HS-5 (cell line): Measurements from ENCODE around the gene NRF1.
"Not testable (repeated sequence)": the region's sequence is repeated elsewhere in the genome, so short reads cannot be mapped to it uniquely, and the experiment has no call there.

Experiments
- DNase-seq: peaks from one replicate; pipeline ENCODE4 v3.0.0-alpha.2; 2012; ENCODE audit warnings: low read depth

Gene NRF1

DNA sequence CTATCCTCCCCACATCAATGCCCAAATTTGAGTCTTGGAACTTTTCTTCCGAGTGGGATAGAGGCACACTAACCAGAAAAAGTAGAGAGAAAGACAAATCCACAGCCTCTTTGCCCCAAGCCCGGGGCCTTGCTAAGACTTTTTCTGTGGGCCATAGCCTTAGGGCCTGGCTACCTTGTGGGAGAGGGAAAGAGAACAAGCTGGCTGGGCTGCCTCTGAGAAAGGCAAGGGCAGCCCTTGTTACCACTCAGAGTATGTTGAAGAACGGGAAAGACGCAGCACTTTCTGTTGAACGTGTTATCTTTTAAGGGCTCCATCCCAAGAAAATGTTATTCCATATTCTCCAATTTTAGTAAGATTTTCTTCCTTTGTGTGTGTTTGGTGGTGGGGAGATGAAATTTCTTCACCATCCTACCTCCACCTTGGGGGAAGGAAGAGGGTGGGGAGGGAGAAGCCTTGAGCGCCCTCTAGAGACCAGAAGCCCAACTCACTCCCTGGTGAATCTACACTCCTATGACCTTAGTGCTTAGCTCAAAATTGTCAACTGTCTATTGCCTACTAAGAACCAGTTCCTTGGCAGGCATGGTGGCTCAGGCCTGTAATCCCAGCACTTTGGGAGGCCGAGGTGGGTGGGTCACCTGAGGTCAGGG lies 3.9 kb upstream of the NRF1 start:
- DNase-seq = no peak

DNA sequence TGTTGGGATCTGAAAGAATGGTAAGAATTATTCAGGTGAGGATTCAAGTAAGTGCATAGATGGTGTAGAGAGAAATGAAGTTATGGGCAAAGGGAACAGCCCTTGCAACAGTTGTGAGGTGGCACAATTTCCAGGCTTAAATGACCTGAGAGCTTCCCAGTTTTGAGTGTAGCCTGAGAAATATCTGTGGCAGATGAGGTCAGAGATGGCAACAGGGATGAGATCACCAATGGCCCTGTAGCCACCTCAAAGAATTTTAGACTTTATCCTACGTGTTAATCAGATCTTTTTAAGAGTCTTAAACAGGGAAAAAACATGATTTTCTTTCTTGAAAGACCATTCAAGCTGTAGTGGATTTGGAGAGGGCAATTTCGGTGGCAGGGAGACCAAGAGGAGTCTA lies 1.9 kb upstream of the NRF1 start:
- no peak for DNase-seq

DNA sequence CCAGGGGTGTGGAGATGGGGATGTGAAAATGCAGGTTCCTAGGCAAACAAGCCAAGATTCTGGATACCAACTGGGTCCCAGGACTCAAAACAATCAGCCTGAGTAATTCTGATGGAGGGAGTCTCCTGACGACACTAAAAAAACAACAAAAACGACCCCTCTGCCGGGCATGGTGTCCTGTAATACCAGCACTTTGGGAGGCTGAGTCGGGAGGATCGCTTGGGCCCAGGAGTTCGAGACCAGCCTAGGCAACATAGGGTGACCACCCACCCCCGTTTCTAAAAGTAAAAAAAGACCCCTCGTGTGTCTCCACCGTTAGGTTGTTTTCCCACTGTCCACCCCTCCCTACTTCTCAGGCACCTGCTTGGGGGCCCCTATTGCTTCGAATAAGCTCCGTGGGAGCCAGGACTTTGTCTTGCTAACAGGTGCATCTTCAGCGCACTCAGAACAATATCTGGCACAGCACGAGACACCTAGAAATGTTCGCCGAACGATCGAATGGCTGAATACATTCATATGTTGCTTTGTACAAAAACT lies 743 bp upstream of the NRF1 start:
- no peak for DNase-seq

DNA sequence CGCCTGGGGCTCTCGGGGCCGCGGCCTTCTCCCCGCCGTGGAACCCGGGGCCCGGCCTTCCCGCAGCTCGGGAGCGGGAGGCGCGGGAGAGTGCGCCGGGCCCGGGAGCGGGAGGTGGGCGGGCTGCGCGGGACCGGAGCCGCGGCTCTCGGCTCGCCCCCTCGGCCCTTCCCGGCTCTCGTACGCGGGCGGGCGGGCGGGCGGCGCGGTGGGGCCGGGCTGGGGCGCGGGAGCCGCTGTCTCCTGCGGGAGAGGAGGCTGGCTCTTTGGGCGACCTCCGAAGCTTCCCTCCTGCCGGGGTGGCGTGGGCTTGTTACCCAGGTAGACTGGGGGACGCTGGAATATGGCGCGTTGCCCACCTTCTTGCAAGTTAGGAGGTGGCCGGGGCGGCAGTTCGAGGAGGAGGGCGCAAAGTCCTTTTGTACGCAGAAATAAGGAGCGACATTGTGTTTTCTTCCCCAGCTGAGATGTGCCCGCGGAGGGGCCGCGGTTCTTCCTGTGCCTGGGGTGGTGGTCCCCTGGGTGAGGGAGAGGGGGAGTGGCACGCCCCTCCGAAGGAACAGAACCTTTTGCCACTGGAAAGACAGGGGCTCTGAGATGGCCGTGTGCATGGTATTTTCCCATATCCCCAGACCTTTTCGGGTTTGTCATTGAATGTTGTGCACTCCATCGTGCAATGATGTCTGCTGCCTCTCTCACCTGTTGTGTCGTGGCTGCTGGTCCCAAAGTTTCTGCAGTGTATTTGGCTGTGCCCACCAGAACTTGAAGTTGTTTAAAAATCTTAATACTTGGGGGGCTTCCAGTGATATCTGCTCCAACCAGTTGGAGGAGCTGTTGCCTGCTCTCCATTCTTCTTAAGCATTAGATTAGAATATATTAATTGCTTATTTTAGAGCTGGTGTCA lies 844 bp downstream of the NRF1 start:
- DNase-seq = no peak

DNA sequence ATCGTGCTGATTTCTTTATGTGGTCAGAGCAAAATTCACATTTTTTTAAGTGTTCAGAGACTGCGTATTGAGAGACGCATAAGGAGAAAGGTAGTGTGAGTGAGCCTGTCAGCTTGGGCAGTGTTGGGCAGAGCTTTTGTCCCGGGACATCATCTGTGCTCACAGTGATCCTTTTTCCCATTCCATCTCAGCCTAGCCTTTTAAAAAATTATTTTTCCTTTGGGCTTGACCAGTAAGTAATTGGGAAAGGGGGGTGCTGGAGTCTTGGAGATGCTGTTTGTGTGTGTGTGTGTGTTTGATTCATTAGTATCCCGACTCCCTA lies 1.5 kb downstream of the NRF1 start:
- no peak for DNase-seq

DNA sequence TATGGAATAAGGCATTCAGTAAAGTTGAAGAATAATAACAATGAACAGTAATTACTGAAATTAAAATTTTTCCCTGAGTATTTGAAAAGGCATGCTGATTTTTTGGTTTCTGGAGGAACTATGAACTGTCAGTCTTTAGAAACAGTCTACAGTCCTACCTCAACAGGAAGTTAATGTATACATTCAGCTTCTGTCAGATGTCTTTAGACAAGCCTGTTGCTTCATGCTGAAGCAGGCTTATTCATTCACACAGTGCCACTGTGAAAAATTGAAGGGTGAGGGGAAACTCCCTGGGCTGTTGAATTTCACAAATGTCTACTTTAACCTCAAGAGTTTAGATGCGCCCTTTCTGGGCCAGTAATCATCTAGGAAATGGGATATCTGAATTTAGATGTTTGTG lies 3.5 kb downstream of the NRF1 start:
- DNase-seq = no peak

DNA sequence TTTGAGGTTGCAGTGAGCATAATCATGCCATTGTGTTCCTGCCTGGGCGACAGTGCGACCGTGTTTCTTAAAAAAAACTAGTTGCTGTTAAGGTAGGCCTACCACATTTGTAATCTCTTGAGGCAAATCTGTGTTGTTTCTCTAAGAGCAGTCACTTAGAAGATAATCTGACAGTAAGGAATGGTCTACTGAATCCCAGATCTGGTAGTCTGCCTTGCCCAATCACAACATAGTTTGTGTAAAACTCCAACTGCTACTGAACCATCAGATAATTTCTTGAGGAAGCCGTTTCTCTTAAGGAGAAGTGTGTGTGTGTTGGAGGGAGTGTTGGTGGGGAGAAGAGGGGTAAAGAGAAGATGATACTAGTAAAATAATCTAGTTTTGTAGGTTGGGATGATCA lies 5.0 kb downstream of the NRF1 start:
- DNase-seq = no peak

DNA sequence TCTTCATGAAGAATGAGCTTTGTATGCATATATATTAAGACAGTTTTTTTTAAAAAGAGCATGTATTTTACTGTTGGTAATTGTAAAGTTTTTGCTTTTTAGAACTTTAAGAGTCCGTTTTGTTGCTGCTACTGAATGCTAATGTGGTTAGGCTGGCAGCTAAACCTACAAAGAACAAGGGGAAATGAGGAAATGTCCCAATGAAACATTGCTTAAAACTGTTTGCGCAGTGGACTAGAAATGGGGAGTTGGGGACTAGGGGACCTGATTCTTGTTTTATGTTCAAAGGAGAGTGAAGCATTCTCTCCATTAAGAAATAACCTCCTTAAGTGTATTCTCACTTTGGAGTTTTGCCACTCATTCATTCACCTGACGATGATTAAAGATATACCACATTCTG lies 5.7 kb downstream of the NRF1 start:
- DNase-seq = no peak

DNA sequence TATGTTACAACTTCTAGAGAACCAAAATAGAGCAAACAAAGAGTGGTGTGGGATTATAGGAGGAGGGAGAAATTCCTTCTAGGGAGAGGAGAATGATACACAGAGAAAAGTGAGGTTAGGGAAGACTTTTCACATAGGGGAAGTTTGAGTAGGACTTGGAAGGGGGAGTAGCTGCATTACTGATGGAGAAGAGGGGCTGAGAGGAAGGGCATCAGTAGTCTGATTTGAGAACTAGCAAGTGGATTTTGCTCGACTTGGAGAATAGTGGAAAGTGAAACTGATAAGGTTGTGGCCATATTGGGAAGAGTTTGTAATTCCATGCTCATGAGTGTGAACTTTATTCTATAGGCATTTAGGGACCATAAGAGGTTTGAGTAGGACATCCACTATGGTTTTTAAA lies 6.1 kb downstream of the NRF1 start:
- no peak for DNase-seq

DNA sequence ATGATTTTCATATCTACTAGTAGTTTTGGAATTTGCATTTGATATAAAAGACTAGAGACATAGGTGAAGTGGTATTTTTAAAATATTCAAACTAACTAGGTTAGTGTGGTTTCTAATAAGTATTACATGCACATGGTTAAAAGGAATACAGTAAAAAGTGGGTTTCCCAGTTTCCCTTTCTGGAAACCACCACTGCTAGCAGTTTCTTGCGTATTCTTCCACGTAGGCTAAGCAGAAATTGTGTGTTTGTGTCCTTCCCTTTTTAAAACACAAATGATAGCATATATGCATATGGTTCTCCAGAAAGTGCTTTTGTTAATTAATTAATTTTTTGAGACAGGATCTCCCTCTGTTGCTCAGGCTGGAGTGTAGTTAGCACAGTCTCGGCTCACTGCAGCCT lies 15.4 kb downstream of the NRF1 start:
- DNase-seq = no peak

DNA sequence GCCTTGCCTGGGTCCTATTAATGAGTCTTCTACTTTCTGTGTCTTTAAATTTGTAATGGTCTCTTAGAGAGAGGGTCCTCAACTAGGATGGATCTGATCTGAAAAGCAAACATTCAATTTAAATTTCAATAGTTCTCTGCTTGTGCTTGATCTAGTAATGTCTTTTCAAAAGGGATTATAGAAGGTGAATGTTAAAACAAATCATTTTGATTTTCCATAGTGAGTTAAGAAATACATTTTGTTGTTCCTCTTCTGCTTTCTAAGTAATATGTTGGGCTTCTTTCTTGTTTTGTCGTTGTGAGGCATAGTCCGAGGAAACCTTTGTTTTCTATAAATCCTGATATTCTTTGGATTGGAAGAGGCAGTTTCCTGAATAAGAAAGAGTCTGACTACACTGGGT lies 18.8 kb downstream of the NRF1 start:
- no peak for DNase-seq

DNA sequence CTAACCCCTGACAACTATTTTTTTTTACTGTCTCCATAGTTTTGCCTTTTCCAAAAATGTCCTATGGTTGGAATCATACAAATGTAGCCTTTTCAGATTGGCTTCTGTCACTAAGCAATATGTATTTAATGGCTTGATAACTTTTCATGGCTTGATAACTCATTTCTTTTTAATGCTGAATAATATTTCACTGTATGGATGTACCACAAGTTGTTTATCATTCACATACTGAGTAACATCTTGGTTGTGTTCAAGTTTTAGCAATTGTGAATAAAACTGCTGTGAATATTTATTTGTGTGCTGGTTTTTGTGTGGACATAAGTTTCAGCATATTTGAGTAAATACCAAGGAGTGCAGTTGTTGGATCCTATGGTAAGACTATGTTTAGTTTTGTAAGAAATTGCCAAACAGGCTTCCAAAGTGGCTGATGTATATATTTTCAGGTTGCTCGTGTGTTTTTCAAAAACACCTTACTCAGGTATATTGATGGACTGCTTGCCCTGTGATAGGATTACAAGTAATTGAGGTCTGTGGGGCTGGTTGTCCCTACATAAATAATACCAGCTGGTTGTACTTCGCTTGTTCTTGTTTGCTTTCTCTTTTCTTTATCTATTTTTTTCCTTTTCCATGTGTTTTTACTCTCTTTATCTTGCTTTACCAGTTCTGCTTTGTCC lies 23.0 kb downstream of the NRF1 start:
- no peak for DNase-seq

DNA sequence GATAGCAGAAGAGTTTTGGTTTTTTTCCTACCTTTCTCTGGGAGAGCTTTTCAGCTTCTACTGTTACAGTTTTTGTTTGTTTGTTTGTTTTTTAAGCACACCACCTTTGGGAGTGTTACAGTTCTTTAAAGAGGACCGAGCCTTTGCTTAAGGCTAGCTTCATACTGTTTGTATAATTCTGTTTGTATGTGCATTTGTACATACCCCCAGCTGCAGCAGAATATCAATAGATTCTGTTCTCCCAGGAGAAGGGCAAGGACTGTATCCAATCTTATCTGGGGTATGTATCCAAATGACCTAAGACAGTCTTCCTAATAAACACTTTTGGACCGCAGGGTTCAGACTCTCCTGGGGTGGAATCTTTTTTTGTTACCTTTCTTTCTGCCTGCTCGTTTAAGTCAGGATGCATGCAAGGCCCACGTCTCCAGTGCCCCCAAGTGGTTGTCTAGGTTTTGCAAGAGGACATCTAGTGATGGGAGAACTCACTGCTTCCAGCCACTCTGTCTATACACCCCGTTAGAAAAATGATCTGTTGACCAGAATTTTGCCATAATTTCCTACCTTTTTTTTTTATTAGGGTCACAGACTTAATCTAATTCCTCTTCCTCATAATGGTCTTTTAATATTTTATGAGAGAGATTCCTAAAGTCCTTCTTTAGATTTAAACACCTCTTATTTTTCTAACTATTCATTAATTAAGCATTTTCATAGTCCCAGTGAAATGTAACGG lies 23.9 kb downstream of the NRF1 start:
- DNase-seq = no peak

DNA sequence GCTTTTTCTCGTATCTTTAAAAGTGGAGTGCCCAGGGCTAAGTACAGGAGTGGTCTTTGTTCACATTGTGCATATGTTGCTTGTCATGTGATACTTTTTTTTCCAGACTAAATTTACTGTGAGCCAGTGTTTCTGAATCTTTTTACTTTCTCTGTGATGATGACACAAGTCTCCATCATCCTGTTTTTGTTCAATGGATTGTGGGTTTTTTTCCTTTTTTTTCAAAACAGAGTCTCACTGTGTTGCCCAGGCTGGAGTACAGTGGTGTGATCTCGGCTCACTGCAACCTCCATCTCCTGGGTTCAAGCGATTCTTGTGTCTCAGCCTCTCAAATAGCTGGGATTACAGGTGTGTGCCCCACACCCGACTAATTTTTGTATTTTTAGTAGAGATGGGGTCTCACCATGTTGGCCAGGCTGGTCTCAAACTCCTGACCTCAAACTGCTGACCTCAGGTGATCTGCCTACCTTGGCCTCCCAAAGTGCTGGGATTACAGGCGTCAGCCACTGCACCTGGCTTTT lies 24.6 kb downstream of the NRF1 start:
- DNase-seq = not testable (repeated sequence)

DNA sequence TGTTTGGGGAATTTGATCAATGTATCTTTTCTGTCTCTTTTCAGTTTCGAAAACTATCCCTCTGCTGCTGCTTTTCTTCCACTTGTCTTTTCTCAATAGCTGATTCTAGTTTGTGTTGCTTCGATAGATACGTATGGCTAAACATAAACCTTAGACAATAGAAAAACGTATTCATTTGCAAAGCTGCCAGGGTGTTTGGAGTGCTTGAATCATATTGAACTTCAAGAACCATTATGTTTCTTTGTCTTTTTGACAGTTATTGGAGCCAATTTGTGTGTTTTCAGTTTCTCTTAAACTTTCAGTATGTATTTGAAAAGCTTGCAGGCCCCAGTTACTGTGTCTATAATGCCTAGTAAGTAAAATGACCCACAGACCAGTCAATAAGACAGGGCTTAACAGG lies 25.1 kb downstream of the NRF1 start:
- no peak for DNase-seq

DNA sequence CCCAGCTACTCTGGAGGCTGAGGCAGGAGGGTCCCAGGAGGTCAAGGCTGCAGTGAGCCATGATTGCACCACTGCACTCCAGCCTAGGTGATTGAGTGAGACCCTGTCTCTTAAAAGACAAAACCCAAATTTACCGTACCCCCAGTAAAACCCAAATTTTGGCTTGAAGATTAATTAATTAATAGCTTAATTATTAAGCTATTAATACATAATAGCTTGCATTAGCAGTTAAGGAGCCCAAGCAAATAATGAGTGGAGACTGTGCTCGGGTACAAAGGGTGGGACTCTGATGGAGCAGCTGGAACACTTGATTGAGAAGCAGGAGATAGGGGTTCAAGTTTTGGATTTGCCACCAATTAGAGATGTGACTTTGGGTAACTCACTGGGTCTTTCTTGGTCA lies 28.9 kb downstream of the NRF1 start:
- no peak for DNase-seq

DNA sequence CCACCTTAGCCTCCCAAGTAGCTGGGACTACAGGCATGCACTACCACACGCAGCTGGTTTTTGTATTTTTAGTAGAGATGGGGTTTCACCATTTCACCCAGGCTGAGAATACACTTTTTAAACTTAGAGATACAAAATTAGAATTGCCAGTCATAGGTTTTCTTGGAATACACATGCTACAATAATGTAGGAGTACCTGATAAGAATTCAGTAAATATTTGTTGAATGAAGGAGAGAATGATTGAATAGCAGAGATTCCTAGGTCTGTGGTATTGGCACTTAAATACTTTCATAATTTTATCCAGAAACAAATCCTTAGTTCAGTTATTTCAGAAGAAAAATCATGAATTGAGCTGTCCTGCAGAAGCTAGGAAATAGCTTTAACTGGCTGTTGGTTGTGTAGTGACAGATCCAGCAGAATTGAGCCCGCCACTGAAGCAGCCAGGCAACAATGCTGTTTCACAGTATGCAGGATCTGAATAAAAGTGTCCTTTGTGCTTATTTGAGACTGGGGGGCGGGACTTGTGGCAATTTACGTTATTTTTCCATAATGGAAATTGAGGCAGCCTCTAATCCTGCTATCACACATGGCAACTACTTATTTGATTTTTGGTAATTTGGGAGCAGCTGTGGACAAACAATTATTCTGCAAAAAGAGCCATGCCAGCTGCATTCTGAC lies 31.5 kb downstream of the NRF1 start:
- no peak for DNase-seq

DNA sequence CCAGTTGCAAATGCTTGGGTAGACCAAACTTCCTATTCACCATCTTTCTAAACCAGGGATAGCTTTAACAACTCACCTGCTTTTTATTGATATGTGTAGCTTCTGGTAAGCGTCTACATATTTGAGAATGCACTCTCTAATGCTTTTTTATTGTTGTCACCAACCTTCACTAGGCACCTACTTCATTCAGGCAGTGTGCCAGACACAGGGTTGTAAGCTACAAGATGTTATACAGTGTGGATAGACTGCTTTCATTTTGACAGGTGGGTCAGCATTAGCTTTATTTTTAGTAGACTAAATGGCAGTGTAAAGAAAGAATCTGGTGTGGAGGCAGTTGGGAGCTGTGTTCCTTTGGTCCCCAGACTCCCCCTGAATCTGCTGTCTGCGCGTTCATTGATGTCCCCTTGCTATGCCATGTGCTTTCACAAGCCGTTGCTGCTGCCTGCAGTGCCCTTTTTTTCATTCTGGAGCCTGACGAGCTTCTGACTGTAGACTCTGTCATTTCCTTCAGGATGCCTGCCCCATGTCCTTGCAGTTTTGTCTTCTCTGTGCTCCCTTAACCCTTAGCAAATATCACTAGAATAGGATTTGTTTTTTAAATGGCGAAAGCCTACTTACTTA lies 32.1 kb downstream of the NRF1 start:
- no peak for DNase-seq

DNA sequence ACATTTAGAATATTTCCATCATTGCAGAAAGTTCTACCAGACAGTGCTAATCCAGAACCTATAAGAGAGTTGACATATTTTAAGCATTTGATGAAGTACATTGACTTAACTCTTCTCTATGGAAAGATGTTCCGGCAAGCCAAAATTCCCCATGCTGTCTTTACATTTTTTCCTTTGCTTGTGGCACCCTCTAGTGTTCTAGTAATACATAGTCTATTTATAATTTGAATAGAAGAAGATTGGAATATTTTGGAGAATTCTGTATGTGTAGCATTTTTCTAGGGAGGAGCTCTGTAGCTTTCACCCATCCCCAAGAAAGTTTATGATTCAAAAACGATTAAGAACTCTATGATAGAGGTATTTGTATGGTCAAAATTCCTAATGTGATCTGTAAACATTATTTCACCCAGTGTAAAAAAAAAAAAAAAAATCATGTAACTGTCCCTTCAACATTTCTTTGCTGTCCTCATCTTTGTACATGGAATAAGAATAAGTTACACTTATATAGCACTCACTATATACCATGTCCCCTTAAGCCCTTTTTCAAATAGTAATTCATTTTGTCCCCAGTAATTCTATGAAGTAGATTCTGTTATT lies 33.2 kb downstream of the NRF1 start:
- peak; percentile 24 for DNase-seq

DNA sequence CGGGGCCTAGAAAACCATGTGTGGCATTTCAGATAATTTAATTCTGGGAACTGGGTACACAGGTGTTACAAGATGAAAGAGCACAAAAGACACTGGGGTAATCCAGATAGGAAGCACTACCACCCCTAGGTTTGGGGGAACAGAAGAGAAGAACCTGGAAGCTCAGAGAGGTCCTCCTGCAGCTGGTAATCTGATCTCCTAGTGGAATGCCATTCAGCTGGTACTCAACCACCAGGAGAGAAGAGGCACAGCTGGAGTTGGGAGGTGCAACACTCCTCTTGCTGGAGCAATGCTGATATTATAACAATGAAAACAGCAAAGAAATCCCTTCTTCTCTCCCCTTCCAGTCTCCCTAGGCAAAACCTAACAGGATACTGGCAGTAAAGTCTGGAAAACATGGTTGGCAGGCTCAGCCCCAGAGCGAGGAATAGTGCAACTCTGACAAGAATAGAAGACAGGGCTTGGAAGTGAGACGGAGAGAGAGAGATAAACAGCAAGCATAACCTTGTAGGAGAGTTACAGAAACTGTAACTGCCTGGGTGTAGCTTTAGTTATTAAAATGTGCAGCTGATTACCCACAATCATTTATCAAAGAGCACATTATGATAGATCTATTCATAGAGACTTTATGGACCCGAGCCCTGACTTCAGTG lies 35.0 kb downstream of the NRF1 start:
- DNase-seq = no peak
